D721Med (cell line): Measurements from ENCODE around the gene MAG.

Experiments used
- DNase-seq: peaks from one replicate; pipeline ENCODE4 v3.0.0; 2011; ENCODE audit warnings: low spot score; ENCODE audit not compliant: insufficient read length
- FAIRE-seq: peaks from 2 replicates; lab custom pipeline; 2011; peaks lifted over from hg19 to GRCh38; lab: Jason Lieb, UNC
- TF ChIP-seq, protein P1 (sequence below): IDR thresholded peaks from 2 replicates; pipeline ENCODE4 v1.5.1; 2012; ENCODE audit warnings: mild to moderate bottlenecking, control low read depth; ENCODE audit not compliant: insufficient read depth; ENCODE audit errors: missing control alignments

The MAG gene

GRCh38 chr19:35309481-35310279 is 17.7 kb downstream of the MAG start:
- no peak for DNase-seq
- TF ChIP-seq, protein P1, sequence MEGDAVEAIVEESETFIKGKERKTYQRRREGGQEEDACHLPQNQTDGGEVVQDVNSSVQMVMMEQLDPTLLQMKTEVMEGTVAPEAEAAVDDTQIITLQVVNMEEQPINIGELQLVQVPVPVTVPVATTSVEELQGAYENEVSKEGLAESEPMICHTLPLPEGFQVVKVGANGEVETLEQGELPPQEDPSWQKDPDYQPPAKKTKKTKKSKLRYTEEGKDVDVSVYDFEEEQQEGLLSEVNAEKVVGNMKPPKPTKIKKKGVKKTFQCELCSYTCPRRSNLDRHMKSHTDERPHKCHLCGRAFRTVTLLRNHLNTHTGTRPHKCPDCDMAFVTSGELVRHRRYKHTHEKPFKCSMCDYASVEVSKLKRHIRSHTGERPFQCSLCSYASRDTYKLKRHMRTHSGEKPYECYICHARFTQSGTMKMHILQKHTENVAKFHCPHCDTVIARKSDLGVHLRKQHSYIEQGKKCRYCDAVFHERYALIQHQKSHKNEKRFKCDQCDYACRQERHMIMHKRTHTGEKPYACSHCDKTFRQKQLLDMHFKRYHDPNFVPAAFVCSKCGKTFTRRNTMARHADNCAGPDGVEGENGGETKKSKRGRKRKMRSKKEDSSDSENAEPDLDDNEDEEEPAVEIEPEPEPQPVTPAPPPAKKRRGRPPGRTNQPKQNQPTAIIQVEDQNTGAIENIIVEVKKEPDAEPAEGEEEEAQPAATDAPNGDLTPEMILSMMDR, result no peak
- no peak for FAIRE-seq

- DNase-seq, result no peak
- FAIRE-seq, result no peak
- TF ChIP-seq, protein P1, result no peak
These were observed 18.4 kb downstream of the MAG start for GRCh38 chr19:35310331-35310730.

DNA sequence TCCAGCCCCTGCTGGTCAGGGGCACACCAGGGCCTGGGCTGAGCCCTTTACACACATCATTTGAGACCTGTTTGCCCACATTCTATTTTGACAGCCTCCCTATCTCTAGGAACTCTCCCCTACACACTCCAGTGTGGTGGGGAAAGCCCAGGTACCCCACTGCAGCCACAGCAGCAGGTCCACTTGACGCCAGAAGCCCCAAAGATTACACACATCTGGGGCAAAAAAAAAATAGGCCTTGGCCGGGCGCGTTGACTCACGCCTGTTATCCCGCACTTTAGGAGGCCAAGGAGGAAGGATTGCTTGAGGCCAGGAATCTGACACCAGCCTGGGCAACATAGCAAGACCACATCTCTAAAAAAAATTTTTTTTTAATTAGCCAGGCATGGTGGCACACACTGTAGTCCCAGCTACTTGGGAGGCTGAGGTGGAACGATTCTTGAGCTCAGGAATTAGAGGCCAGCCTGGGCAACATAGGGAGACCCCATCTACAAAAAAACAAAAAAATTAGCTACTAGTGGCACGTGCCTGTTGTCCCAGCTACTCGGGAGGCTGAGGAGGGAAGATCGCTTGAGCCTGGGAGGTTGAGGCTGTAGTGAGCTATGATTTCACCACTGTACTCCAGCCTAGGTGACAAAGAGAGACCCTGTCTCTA is 19.0 kb downstream of the MAG start:
- no peak for DNase-seq
- FAIRE-seq, result no peak
- TF ChIP-seq, protein P1, result no peak

DNA sequence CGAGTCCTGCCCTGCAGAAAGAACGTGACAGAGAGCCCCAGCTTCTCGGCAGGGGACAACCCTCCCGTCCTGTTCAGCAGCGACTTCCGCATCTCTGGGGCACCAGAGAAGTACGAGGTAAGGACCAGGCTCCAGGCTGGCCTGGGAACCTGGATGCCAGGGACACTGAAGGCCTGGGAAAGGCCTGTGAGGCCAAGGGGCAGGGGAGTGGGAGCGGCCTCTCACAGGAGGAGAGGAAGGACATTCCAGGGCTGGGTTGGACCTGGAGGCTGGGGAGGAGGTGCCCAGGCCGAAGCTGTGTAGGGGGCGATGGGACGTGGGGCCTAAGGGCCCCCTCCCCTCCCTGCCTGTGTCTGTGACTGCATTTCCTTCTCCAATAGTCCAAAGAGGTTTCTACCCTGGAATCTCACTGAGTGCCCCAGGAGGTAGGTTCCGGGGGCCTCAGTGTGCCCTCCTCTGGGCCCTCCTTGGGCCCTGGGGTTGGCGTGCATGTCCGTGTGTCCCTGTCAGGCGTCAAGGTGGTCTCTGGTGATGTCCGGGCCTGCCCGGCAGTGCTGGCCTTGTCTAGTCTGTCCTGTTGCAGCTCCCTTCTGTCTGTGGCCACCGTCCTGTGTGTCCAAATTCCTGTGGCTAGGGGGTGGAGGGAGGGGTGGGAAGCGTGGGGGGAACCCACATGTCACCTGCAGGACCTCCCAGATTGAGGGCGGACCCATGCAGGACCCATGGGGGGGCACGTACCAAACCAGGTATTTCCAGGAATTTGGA is 20.1 kb downstream of the MAG start:
- no peak for FAIRE-seq
- DNase-seq, result no peak
- TF ChIP-seq, protein P1, result no peak

DNA sequence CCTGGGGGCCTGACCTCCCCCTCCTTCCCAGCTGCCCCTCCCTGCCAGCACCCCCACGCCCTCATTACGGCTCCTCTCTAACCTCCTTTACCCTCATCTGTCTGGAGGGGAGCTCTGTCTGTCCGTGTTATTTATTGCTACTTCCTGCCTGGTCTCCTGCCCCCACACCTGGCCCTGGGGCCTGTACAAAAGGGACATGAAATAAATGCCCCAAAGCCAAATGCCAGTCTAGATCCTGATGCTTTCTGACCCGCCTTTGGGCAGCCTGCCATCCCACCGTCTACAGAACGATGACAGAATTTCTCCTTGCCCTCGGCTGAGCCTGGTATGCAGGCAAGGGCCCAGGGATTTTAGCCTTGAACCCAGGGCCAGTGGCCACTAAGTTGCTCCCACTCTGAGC is 21.6 kb downstream of the MAG start:
- FAIRE-seq (no peak), DNase-seq (no peak)
- TF ChIP-seq, protein P1, result no peak

DNA sequence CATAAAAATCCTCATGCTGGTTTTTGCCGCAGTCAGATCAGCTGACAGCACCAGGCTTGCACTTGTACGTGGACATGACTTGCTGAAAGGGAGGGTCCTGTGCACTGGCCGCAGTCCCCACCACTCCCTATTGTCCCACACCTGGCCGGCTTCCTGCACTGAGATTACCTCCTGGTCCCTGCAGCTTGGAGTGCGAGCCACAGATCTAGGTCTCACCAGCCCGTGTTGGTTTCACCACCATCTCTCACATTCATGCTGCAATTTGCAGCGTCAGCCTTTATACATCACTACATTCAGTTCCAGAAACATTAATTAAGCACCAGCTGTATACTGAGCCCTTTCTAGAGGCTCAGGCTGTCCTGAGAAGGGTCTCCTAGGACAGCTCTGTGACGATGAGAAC is 22.1 kb downstream of the MAG start:
- DNase-seq (no peak), FAIRE-seq (no peak)
- TF ChIP-seq, protein P1, result no peak
